Raji (cell line): ENCODE results near the gene PIK3C2A.

Experiments used
- POLR2A ChIP-seq: IDR thresholded peaks from 2 replicates; pipeline ENCODE4 v1.6.1; 2011; ENCODE audit warnings: low read depth, low read length, control low read depth; ENCODE audit not compliant: insufficient read depth

PIK3C2A gene

DNA sequence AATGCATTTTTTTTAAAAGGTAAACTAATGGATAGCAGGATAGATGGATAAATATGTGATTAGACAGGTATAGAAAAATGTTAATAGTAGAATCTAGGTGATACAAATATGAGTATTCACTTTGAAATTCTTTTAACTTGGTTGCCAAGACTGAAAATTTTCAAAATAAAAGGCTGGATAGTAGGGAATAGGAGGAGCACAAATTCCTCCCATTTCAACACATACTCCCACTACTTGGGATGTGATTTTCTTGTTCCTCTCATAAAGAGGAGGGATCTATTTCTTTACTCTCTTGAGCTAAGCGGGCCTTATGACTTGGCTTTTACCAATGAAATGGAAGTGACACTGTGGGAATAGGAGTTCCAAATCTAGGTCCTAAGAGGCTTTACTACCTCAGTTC lies 35.9 kb downstream of the PIK3C2A start:
- TF ChIP-seq POLR2A, result no peak

DNA sequence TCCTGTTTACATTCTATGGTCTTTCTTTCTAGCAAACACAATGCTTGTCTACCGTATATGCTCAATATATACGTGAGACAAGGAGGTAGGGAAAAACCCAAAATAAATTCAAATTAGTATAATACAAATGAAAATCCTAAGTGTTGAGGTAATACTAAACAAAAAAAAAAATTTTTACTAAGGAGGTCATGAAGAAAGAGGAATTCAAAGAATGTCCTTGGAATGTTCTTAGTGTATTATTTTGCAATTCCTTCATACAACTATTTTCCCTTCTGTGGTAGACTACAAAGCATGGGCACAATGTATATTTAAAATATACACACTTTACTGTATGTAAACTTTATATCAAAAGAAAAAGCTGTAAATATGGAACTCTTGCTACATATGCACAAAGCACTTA lies 36.4 kb downstream of the PIK3C2A start:
- no peak for TF ChIP-seq POLR2A

DNA sequence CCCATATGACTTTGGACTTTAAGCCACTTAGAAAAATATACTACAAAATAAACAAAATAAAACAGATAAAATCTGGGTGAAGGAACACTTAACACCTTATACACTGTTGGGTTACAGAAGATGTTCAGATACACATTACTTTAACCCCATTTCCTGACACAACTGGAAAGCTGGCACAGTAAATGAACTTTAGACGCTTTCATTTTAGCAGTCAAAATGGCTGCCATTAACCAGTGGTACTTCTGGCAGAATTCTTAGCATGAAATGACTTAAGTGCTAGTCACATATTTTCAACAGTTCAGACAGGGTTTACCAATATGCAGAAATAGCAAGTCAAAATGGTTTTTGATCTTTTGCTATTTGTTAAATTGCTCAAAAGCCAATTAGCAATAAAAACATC lies 37.9 kb downstream of the PIK3C2A start:
- TF ChIP-seq POLR2A, result no peak

DNA sequence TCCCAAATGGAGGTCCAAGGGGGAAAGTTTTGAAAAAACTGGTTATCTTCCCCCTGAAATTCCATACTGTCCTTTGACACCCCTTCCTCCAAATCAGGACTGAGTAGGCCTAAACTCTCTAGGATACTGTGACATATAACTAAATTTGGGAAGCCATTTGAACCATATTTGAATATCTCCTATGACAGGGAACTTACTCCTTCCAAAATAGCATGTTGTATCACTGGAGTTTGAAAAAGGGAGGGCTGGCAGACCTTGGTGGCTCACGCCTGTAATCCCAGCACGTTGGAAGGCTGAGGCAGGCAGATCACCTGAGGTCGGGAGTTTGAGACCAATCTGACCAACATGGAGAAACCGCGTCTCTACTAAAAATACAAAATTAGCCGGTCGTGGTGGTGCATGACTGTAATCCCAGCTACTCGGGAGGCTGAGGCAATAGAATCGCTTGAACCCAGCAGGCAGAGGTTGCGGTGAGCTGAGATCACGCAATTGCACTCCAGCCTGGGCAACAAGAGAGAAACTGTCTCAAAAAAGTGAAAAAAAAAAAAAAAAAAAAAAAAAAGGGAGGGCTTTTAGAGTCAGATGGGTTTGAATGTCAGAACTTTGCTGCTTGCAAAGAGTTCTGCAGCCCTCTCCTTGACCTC lies 42.4 kb downstream of the PIK3C2A start:
- no peak for TF ChIP-seq POLR2A

DNA sequence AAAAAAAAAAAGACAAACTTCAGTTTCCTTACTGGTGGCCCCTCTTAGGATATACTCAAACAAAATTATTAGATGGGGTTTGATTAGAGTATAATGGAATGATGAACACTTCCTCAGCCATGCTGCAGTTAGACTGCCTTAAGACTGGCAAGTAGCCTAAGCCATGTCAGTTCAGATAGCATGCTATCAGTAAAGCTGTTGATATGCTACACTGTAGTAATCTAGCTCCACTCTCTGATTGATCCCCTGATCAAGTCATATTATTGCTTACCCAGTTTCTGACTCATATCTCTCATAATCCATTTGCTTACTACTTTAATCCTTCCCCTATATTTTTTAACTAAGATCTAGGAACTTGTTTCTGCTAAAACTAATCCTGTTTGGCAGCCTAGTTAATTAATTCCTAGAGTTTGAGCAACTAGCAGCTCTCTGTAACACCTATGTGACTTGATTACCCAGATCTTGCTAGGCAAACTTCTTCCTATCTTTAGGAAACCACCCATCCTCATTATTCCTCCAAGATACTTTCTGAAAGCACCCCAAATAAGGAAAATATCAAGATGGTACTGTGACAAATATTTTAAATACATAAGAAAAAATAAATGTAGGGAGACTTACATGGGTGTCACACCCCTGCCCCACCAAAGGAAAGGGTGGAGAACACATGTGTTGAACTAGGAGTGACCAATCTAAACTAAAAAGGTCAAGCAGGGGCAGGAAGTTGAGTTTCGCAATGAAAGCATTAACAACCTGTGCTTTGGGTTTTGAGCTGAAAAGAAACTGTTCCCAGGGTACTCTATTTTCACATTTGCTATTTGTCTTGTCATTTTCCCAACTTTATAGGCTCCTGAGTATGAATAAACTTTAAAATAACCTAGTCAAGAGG lies 43.2 kb downstream of the PIK3C2A start:
- no peak for TF ChIP-seq POLR2A

DNA sequence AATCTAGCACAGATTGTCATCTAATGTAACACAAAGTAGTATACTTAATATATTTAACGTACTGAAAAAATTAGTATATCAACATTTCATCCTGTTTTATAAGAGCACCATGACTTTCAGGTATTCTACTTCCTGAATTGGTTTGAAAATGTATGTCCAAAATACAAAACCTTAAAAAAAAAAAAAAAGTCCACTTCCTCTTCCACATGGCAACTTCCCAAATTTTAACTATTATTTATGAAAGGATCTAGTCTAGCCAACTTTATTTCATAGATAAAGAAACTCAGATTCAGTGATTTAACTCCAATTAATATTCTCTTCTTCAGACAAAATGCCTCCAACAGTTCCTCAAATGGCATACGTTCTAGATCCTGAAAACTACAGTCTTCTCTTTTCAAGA lies 44.0 kb downstream of the PIK3C2A start:
- no peak for TF ChIP-seq POLR2A

DNA sequence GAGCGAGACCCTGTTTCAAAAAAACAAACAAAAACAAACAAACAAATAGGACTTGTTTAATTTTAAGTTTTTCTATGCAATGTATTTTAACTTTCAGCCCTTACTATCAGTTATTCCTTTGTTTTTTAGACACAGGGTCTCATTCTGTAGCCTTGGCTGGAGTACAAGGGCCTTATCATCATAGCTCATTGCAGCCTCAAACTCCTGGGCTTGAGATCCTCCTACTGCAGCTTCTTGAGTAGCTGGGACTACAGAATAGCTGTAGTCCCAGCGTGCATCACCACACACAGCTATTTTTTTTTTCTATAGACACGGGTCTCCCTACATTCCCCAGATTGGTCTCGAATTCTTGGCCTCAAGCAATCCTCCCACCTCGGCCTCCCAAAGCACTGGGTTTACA lies 44.5 kb downstream of the PIK3C2A start:
- no peak for TF ChIP-seq POLR2A

DNA sequence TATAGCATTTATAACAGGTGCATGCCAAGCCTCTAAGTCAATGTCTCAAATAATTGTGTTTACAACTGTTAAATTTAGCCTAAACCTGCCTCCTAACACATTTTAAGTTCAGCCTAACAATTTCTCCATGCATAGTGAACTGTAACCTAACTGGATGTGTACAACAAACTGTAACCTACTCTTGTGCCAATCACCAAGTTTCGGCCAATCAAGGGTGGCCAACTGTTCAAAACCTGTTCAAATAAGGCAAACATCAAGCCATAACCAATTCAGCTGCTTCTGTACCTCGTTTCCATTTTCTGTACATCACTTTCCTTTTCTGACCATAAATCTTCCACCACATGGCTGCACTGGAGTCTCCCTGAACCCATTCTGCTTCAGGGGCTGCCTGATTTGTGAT lies 45.4 kb downstream of the PIK3C2A start:
- TF ChIP-seq POLR2A, result no peak

DNA sequence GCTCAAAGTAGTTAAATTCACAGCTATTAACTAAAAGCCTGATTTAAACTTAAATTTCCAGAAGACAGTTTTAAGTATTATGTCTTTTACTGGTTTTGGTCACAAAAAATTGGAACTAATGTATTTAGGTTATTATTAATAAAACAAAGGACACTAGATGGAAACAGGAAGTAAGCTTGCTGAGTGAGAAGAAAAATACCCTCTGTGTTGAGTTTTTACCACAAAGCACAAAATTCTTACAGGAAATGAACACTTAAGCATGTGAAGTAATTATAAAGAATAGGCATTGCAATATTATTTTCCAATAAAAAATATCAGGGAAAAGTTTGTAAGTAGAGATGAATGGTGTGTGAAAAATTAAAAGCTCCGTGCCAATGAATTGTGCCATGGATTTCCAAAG lies 46.3 kb downstream of the PIK3C2A start:
- TF ChIP-seq POLR2A, result no peak

DNA sequence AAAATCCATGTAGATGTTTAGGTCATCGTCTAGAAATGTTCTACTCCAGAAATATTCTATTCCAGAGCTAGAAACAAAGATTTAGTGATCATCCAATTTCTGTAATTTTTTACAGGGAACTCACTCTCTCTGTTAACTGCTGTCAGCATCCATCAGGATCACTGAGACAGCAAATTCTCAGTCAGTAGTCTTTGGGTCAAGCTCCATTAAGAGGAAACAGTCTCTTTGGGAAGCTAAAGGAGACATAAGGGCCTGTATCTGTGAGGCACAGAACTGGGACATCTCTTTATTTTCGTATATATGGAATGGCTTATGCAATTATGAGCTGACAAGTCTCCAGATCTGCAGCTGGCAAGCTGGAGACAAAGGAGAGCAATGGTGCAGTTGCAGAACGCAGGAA lies 48.3 kb downstream of the PIK3C2A start:
- no peak for TF ChIP-seq POLR2A
